Measurements from ENCODE around the gene PAQR5. TPM values are rescaled to one million over a fixed set of nuclear protein-coding genes. Genes with fewer than 3 reads are reported as not detected.

The PAQR5 gene
- total and polyA plus RNA-seq, 9 of the 15 experiments (the other 6 are each of a cell fraction or from before 2014, with no cell fraction given) = 0.04 to 0.08 TPM; not detected in 7

DNA sequence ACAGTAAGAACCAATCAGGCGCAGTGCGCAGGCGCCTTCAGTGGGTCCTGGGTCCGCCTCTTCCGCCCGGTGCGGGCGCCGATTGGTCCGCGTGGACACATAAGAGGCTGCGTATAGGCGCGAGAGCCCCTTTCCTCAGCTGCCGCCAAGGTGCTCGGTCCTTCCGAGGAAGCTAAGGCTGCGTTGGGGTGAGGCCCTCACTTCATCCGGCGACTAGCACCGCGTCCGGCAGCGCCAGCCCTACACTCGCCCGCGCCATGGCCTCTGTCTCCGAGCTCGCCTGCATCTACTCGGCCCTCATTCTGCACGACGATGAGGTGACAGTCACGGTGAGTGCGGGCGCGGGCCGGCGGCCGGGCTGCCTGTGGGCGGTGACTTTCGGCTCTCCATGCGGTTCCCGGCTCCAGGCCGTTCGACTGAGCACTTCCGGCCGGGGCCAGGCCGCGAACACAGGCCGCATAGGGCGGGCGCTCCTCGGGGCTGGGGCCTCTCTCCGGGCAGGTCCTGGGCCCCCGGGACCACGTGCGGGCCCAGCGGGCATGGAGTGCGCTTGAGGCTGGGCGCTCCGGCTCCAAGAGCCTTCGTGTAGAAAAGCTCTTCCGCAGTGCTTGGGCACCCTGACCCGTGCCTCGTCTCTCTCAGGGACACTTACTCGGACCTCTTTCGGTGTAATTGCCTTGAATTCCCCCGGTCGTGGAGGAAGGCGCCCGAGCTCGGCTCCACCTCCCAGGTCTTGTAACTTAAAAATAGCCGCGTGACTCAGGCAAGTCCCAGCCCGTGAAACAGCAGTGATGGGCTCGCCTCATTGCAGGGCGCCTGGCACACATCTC is 154.2 kb downstream of the PAQR5 start, which contains the start of gene RPLP1 (continued):
- TF ChIP-seq, protein P1, sequence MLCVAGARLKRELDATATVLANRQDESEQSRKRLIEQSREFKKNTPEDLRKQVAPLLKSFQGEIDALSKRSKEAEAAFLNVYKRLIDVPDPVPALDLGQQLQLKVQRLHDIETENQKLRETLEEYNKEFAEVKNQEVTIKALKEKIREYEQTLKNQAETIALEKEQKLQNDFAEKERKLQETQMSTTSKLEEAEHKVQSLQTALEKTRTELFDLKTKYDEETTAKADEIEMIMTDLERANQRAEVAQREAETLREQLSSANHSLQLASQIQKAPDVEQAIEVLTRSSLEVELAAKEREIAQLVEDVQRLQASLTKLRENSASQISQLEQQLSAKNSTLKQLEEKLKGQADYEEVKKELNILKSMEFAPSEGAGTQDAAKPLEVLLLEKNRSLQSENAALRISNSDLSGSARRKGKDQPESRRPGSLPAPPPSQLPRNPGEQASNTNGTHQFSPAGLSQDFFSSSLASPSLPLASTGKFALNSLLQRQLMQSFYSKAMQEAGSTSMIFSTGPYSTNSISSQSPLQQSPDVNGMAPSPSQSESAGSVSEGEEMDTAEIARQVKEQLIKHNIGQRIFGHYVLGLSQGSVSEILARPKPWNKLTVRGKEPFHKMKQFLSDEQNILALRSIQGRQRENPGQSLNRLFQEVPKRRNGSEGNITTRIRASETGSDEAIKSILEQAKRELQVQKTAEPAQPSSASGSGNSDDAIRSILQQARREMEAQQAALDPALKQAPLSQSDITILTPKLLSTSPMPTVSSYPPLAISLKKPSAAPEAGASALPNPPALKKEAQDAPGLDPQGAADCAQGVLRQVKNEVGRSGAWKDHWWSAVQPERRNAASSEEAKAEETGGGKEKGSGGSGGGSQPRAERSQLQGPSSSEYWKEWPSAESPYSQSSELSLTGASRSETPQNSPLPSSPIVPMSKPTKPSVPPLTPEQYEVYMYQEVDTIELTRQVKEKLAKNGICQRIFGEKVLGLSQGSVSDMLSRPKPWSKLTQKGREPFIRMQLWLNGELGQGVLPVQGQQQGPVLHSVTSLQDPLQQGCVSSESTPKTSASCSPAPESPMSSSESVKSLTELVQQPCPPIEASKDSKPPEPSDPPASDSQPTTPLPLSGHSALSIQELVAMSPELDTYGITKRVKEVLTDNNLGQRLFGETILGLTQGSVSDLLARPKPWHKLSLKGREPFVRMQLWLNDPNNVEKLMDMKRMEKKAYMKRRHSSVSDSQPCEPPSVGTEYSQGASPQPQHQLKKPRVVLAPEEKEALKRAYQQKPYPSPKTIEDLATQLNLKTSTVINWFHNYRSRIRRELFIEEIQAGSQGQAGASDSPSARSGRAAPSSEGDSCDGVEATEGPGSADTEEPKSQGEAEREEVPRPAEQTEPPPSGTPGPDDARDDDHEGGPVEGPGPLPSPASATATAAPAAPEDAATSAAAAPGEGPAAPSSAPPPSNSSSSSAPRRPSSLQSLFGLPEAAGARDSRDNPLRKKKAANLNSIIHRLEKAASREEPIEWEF (CRISPR knock-in tag; IDR thresholded peaks at IDR 0.05) = no peak
- no peak for TF ChIP-seq ZNF444 (CRISPR knock-in tag; IDR thresholded peaks at IDR 0.05)
- TF ChIP-seq CEBPZ (IDR thresholded peaks at IDR 0.05; ENCODE audit: borderline replicate concordance, low read depth, low read length) = no peak
- no peak for TF ChIP-seq SMARCE1 (IDR thresholded peaks at IDR 0.05)
- TF ChIP-seq PRMT5 (CRISPR knock-in tag; IDR thresholded peaks at IDR 0.05) = no peak
- no peak for TF ChIP-seq KHSRP (IDR thresholded peaks at IDR 0.05)
- TF ChIP-seq CBX8 (IDR thresholded peaks at IDR 0.05; ENCODE audit: borderline replicate concordance, extremely low read depth, low read depth, low read length, poor library complexity, severe bottlenecking) = no peak
- TF ChIP-seq MXD1 (CRISPR knock-in tag; IDR thresholded peaks at IDR 0.05; ENCODE audit: borderline replicate concordance, poor library complexity, severe bottlenecking) = no peak
- TF ChIP-seq ZKSCAN1 (IDR thresholded peaks at IDR 0.05; ENCODE audit: low read depth, low read length) = no peak
